ENCODE measurements around the gene VPS4B. TPM values are rescaled to one million over a fixed set of nuclear protein-coding genes. Genes with fewer than 3 reads are reported as not detected.

The VPS4B gene
- total RNA-seq, 4 donors from 2014 or later = 36.0 to 50.5 (median 40.9) TPM

DNA sequence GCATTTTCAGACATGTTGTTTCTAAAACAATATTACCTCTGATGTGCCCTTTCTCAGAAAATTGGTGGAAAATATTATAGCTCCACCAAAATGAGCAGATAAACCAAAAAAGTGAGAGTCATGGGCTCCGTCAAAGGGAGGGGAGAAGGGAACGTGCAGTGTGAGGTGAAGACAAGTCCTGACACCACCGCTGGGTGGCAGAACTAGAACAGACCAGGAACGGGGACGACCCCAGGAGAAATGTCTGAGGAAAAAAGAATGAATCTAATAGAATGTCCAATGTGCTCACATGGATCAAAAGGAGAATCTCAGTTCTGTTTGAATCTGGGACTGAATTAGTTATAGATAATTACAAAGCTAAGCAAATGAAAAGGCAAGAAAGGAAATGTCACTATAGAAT lies 80.1 kb downstream of the VPS4B start:
- Histone ChIP-seq H3K4me1 (peaks cover 0 to 21% of the 10 kb centered on the region in 2 donors), H3K27me3 (no peaks in the 10 kb centered on the region), H3K9me3 (no peaks in the 10 kb centered on the region), H3K36me3 (peaks cover 0 to 7% of the 10 kb centered on the region in 2 donors), H3K27ac (no peak overlapping the region), H3K4me3 (replicated peaks in 1 of 3) (no peak overlapping the region)
- TF ChIP-seq POLR2A (IDR thresholded peaks at IDR 0.05) = no peak
- TF ChIP-seq CTCF (IDR thresholded peaks at IDR 0.05) = peak in 3 of 6 experiments; percentile 8 to 30 (median 22)
- WGBS, 2 donors = 49 to 60% methylated on average over 5 of the region's 5 CpGs
- intact Hi-C loops (cut with DNase I) = no loop called here
- DNase-seq = peak in 1 of 2 donors; percentile 18

GRCh38 chr18:63339920-63340484 lies 82.3 kb downstream of the VPS4B start:
- peak; percentile 15 to 20 for DNase-seq
- H3K4me3 ChIP-seq (replicated peaks in 1 of 3) = no peak overlapping the region
- no peaks in the 10 kb centered on the region for H3K9me3 ChIP-seq
- H3K36me3 ChIP-seq = peaks cover 9 to 15% of the 10 kb centered on the region in 2 donors
- peaks cover 0 to 6% of the 10 kb centered on the region in 2 donors for H3K4me1 ChIP-seq
- H3K27ac ChIP-seq = no peak overlapping the region
- no peaks in the 10 kb centered on the region for H3K27me3 ChIP-seq
- intact Hi-C loops (cut with DNase I) = no loop called here
- TF ChIP-seq POLR2A (IDR thresholded peaks at IDR 0.05) (no peak), CTCF (IDR thresholded peaks at IDR 0.05) (peak in 3 of 6 experiments; percentile 34 to 41 (median 37))
- WGBS, 2 donors = 24 to 33% methylated on average over 4 of the region's 4 CpGs

Other genes starting within 250 kb of the VPS4B start
- gene BCL2, start 102.7 kb downstream of the VPS4B start, total RNA-seq = 100 to 1,000 TPM; 108 to 163 (median 115) TPM
- 10 to 100 TPM; 30.7 to 85.7 (median 46.8) TPM for gene KDSR, start 55.3 kb downstream of the VPS4B start, total RNA-seq
- gene SERPINB5, start 54.5 kb upstream of the VPS4B start, total RNA-seq = not detected
- not detected for gene SERPINB12, start 119.9 kb upstream of the VPS4B start, total RNA-seq
- gene SERPINB13, start 164.9 kb upstream of the VPS4B start, total RNA-seq = not detected
- not detected for gene SERPINB4, start 221.8 kb upstream of the VPS4B start, total RNA-seq
- gene SERPINB3, start 239.4 kb upstream of the VPS4B start, total RNA-seq = not detected